ENCODE results near the gene TMX4.
"Not testable (repeated sequence)": the region's sequence is repeated elsewhere in the genome, so short reads cannot be mapped to it uniquely, and the experiment has no call there.

TMX4 gene

DNA sequence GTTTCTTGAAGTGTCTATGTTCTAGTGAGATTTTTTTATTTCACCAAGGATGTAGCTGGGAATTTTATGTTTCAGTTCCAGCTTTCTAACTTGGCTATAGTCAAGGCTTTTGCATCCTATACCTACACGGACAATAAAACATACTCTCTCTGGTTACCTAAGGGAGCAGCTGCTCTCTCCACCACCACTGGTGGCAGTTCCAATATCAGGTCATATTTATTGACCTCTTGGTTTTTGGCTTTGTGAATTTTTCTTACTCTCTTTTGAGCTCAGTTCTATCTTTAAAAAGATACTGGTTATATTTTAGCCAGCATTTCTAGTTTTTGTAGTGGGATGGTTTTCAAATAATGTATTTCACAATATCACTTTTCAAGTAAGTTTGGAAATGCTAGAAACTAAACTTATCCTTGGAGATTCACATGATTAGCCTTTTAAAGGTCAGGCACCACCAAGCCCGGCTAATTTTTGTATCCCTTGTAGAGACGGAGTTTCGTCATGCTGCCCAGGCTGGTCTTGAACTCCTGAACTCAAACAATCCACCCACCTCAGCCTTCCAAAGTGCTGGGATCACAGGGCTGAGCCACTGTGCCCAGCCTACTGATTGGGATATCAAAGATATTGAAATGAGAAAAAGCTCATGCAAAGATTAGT lies 44.7 kb downstream of the TMX4 start:
- TF ChIP-seq, protein P1, sequence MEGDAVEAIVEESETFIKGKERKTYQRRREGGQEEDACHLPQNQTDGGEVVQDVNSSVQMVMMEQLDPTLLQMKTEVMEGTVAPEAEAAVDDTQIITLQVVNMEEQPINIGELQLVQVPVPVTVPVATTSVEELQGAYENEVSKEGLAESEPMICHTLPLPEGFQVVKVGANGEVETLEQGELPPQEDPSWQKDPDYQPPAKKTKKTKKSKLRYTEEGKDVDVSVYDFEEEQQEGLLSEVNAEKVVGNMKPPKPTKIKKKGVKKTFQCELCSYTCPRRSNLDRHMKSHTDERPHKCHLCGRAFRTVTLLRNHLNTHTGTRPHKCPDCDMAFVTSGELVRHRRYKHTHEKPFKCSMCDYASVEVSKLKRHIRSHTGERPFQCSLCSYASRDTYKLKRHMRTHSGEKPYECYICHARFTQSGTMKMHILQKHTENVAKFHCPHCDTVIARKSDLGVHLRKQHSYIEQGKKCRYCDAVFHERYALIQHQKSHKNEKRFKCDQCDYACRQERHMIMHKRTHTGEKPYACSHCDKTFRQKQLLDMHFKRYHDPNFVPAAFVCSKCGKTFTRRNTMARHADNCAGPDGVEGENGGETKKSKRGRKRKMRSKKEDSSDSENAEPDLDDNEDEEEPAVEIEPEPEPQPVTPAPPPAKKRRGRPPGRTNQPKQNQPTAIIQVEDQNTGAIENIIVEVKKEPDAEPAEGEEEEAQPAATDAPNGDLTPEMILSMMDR (IDR thresholded peaks at IDR 0.05; ENCODE audit: insufficient read depth, low read depth, low read length, missing control alignments): no peak
- DNase-seq (ENCODE audit: low read depth): no peak

DNA sequence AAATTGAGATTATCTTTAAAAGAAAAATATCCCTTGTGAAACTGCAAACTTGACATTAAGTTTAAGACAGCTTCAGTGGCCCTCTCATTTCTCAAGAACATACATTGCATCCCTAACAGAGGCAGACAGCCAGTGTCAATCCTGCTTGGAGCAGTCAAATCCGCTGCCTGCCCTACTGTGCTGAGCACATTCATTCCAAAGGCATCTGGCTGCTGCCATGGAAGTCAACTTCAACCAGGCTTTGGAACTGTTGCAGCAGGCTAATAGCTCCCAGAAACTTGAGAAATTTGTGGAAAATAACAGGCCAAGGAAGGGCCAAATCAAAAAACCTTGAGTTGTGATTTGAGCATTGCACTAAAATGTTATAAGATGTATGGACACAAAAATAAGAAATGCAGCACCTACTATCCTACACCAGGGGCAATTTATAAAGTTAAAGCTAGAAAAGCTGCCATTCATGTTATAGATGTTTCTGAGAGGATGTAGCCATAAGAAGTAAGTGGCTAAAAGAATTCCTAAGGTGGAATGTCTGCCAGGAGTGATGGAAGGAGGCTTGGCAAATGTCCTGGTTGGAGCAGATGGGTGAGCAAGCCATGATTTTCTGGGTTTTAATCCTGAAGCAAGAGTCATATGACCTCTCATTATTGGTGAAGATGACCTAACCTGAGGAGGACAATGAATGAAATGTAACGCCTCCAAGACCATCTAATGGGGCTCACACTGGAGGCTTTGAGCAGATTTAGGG lies 47.9 kb downstream of the TMX4 start:
- TF ChIP-seq, protein P1 (IDR thresholded peaks at IDR 0.05; ENCODE audit: insufficient read depth, low read depth, low read length, missing control alignments): no peak
- H3K4me3 ChIP-seq (ENCODE audit: low read depth, low read length): no peak overlapping the region
- no peak for DNase-seq (ENCODE audit: low read depth)

More for the DNA sequence above, 44.7 kb downstream of the TMX4 start:
- no peak overlapping the region for H3K4me3 ChIP-seq (ENCODE audit: low read depth, low read length)

DNA sequence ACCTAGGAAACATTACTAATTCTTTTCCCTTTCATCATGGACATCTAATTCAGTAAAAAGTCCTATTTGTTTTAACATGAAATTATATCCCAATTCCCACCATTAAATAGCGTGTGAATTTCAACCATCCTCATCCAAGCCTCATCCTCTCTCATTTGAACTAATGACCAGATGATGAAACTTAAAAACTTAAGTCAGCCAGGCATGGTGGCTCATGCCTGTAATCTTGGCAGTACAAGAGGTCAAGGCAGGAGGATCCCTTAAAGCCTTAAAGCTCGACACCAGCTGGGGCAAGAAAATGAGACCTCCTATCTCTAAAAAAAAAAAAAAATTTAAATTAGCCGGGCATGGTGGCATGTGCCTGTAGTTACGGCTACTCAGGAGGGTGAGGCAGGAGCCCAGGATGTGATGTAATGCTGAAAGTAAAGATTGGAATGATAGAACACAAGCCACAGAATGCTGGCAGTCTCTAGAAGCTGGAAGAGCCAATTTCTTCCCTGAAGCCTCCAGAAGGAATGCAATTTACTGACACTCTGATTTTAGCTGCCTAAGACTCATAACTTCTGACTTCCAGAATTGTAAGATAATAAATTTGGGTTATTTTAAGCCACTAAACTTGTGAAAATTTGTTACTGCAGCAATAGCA lies 52.2 kb downstream of the TMX4 start:
- no peak overlapping the region for H3K4me3 ChIP-seq (ENCODE audit: low read depth, low read length)
- TF ChIP-seq, protein P1 (IDR thresholded peaks at IDR 0.05; ENCODE audit: insufficient read depth, low read depth, low read length, missing control alignments): no peak
- no peak for DNase-seq (ENCODE audit: low read depth)

DNA sequence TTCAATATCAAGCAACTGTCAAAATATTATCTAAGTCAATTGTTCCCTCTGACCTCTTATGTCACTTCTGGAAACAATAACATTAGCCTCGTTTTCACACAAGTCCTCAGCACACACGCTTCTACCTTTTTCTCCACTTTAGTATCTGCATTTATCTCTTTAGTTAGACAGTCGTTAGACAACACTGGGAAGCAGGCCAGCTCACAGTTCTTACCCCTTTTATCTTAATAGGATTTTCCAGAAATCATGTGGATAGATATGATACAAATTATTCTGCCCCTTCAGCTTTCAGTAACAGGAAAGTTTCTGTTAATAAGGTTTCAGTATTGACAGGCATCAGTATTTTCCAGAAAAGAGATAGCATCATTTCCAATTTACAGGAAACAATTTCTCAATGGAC lies 53.4 kb downstream of the TMX4 start:
- DNase-seq (ENCODE audit: low read depth): no peak
- TF ChIP-seq, protein P1 (IDR thresholded peaks at IDR 0.05; ENCODE audit: insufficient read depth, low read depth, low read length, missing control alignments): no peak

DNA sequence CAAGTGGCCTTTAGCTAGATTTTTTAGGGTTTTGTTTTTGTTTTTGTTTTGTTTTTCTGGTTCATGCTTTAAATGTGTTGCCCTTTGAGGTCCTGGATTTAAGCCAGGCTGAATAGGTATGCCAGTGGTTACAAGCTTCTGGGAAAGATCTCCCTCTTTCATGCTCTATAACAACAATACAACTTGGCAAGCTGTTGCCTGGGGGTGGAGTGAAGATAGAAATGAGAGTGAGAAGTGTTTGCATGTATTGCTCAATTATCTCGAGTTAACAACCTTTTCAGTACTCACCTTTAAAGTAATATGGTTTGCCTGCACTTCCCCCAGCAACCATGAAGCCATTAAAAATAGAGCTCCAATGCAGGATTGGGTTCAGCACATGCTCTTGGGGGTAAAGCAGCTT lies 60.1 kb downstream of the TMX4 start:
- DNase-seq (ENCODE audit: low read depth): no peak
- TF ChIP-seq, protein P1 (IDR thresholded peaks at IDR 0.05; ENCODE audit: insufficient read depth, low read depth, low read length, missing control alignments): no peak
- H3K4me3 ChIP-seq (ENCODE audit: low read depth, low read length): no peak overlapping the region

More for the DNA sequence above, 53.4 kb downstream of the TMX4 start:
- H3K4me3 ChIP-seq (ENCODE audit: low read depth, low read length): no peak overlapping the region

DNA sequence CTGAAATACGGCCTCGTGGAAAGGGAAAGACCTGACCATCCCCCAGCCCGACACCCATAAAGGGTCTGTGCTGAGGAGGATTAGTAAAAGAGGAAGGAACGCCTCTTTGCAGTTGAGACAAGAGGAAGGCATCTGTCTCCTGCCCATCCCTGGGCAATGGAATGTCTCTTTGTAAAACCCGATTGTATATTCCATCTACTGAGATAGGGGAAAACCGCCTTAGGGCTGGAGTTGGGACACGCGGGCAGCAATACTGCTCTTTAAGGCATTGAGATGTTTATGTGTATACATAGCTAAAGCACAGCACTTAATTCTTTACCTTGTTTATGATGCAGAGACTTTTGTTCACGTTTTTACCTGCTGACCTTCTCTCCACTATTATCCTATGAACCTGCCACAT lies 63.0 kb downstream of the TMX4 start:
- DNase-seq (ENCODE audit: low read depth); H3K4me3 ChIP-seq (ENCODE audit: low read depth, low read length): not testable (repeated sequence)

DNA sequence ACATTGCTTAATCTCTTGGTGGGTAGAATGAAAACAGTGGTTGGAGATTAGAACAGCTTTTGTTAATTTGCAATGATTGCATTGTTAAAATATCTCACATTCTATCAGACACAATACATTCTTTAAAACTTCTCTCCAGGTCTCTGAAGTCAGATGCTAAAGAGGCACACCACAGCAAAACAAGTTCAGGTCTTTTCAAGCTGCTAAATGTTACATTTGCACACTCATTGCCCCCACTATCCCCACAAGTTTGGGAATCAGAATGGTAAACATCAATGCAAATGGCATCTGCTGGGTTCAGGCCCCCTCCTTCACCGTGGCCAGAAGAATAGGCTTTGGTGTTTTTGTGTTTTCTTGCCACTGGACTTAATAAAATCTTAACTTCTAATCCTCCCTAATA lies 69.2 kb downstream of the TMX4 start:
- H3K4me3 ChIP-seq (ENCODE audit: low read depth, low read length): no peak overlapping the region
- DNase-seq (ENCODE audit: low read depth): no peak
- TF ChIP-seq, protein P1 (IDR thresholded peaks at IDR 0.05; ENCODE audit: insufficient read depth, low read depth, low read length, missing control alignments): no peak
